DMS153 treated with DMSO at 0.1 percent for 48 hours (cell line): ENCODE data around the gene SLC17A3.

ENCODE experiments used
- DNase-seq: peaks from one replicate; lab custom pipeline; 2025; ENCODE audit not compliant: unreplicated experiment; lab: John Stamatoyannopoulos, UW

Gene SLC17A3

DNA sequence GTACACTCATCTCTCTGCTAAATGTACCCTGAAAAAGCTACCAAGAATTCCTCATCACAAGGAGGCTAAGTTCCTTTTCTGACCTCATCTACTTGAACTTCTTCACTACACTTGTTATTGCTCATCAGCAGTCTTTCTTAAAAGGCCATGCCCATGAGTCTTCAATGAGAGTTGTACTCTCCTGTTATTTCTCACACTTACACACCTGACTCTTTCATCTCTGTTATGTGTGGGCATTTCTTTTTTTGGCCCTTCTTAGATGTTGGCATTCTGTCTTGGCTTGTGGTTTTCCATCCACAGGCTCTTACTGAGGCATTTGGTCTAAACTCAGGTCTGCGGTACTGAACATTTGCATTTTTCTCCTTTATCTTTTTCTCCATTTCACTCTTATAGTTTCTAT lies 31.5 kb downstream of the SLC17A3 start:
- DNase-seq, result no peak

DNA sequence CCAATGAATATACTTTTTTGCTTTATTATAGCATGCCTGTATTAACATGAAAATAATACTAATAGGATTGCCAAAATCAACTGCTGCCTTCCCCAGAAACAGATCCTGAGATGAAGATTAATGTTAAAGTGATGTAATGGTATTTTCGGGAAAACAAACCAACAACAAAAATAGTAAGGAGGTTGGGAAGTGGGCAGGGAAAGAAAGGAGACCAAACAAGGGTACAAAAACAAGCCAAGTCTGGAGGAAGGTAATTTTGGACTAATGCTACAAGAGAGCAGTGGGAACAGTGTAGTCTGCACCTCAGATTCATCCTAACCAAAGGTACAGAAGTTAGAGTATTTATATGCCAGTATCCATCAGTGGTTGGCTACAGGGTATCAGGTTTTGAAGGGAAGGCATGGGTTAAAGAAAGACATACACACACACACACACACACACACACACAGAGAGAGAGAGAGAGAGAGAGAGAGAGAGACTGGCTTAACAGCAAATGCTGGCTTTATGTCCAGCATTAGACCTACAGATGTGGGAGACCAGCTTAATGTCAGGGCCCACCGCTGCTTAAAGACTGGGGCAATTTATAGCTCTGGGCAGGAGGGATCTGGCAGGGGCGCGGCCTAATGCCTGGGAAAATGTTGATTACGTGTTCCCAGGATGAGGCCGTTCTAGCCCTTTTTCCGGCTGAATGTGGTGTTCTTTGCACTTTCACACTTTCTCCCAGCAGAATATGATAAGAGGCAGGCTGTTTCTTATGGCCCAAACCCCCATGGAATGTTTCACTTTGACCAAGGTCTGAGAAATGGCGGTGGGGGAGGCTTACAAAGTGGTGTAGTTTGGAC lies 38.4 kb downstream of the SLC17A3 start:
- no peak for DNase-seq

DNA sequence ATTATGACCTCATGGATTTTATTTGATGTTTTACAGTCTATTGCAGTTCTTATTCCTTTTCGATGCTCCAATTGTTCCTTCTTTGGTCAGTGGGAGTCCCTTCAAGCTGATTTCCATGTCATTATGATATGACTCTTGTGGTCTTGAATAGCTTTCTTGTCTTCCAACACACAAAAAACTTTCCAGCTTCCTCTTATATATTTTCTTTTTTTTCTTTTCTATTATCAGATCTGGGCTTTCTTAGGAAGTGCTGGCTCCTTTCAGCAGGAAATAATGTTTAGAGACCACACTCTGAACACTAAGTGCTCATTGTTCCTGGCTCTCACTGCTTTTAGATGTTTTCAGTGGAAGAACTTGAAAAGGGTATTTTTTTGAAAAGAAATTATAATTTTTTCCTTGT lies 39.1 kb downstream of the SLC17A3 start:
- DNase-seq, result no peak

DNA sequence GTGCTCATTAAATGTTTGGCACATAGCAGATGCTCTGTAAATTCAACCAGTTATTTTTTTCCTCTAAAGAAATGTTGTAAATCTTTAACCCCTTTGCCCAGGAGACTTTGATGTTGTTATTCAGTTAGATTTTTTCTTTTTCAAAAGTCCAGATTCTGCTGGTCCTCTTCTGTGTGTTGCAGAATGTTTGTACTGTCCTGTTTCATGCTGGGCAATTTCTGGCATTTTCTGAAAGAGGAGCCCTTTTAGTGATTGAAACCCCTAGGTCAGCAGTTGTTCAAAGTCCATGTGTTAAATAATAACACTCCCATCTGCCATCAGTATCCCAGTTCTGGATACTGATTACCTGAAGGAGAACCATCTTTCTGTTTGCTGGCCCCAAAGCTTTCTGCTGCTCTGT lies 40.9 kb downstream of the SLC17A3 start:
- no peak for DNase-seq

DNA sequence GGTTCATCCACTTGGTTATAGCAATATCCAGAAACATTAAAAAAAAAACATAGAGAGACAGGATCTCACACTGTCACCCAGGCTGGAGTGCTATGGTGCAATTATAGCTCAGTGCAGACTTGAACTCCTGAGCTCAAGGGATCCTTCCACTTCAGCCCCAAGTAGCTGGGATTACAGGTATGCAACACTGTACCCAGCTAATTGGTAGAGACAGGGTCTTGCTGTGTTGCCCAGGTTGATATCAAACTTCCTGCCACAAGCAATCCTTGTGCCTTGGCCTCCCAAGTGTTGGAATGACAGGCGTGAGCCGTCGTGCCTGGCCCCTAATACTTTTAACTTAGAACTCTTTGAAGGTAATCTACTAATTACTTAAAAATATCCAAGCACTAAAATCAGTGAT lies 41.4 kb downstream of the SLC17A3 start:
- no peak for DNase-seq

DNA sequence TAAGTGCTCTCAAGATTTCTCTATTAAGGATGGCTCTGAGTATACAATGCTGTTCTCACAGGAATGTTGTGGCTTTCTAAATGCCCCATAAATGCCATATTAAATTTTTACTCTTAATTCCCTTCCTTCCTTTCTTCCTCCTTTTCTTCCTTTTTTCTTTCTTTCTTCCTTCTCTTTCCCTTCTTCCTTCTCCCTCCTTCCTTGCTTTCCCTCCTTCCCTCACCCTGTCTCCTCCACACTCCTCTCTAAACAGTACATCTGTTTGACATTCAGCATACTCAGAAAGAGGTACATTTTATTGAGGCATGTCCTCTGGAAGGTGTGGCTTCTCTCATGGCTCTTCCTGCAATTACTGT lies 41.8 kb downstream of the SLC17A3 start:
- DNase-seq, result no peak

DNA sequence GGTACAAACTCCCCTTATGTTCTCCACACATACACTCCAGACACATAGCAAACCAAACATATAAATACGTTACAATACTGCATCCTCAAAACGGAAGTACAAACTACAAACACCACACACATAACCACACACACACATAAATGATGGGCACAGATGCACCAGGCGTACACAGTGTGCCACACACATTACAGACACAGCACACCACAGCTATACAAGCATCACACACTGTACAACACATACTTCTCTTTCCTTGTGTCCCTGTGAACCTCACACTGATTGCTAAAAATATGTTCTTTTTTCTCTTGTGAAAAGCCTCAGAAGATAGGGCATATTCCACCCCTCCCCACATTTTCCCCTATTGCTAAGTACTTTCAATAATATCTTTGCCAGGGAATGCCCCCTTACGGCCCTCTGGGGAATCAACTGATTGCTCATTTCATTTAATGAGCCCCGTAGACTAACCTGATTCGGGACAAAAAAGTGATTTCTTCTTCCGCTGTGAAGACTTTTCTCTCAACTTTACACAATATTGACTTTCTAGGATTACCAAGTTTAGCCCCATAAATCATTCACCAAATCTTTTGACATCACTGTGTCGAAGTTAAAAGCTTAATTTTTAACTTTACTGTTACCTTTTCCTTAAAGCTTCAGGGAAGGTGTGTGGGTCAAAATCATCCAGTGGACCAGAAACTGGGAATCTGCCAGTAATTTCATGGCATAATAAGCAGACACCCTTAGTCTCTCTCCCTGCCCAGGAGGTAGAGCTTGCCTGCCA lies 42.3 kb downstream of the SLC17A3 start, which contains the start of gene SLC17A1:
Gene SLC17A1 (minus strand): TSS at position 521 of the 775 bp plus-strand sequence. CDS start 1,495 bp downstream, outside the sequence.
- DNase-seq, result no peak

DNA sequence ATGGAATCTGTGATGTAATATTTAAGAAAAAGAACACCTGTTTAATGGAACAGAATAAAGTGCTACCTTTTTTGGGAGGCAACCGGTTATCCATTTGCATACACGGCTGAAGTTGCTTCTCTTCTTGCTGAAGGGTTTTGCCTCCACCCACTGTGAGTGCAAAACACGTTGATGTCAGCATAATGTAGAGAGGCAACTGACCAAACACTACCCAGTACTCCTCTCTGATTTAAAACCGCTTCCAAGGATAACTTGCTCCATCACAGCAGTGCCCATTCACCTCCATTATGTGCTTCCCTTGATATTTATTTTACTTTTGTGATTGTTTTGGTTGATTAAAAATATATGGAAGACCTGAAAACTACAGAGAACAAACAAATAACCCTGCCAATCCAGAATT lies 43.6 kb downstream of the SLC17A3 start:
- DNase-seq, result no peak

DNA sequence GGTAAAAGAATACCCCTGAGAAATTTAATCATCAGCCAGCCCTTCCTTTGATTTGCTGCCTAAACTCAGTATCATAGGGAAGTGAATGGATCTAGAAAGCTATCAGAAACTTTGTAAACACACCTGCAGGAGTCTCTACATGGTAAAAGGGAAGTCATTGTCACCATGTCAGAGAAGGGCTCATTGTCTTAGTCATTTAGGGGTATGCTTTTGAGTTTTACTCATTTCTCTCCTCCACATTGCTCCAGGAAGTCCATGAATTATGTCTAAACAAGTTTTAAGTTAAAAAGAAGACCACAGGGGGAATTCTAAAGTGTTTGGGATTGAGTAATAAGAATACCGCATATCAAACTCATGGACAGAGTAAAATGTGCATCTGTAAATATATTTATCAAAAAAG lies 44.7 kb downstream of the SLC17A3 start:
- no peak for DNase-seq

DNA sequence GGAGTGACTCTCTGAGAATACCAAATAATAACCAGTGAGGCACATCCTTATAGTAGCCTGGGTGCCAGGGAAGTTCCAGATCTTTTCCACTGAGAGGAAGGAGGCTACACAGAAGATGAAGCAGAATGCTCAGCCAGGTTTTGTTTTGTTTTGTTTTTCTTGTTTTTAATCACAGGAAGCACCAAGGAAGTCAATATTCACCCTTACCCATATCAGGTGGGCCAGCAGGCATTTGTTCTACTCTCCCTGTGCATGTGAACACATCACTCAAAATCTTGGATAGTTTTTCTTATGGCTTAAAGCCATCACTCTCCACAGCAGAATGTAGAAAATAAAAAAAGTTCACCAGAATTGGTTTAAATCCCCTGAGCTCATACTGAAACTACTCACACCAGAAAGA lies 52.7 kb downstream of the SLC17A3 start:
- no peak for DNase-seq

DNA sequence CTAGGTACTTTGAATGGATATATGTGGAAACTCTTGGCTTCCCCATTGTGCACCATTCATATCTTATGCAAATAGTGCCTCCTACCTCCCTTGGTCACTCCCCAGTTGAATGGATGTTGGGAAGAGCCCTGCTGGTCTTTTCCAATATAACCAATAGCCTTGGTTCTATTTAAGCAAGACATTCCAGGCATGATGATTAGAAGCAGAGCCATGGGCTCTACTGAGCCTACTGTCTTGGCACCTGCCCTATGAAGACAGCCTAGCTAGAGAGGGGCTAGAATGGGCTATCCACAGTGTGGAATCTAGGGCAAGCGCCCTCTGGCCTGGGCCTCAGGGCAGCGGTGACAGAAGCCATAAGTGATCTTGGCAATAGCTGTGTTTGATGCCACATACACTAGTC lies 57.8 kb downstream of the SLC17A3 start:
- no peak for DNase-seq

DNA sequence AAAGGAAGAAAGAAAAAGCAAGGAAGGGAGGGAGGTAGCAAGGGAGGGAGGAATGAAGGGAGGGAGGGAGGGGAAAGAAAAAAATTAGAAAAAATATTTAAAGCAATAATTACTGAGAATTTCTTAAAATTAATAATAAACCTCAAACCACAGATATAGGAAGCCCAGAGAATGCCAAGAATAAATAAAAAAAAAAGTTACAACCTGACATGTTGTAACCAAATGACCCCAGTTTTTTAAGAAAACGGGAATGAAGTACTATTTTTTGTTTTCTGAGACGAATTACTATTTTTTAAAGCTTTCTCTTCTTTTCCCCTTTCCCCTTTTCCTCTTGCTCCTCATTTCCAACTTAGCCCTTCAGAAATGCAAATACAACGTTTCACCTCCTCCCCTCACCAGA lies 58.8 kb downstream of the SLC17A3 start:
- no peak for DNase-seq

DNA sequence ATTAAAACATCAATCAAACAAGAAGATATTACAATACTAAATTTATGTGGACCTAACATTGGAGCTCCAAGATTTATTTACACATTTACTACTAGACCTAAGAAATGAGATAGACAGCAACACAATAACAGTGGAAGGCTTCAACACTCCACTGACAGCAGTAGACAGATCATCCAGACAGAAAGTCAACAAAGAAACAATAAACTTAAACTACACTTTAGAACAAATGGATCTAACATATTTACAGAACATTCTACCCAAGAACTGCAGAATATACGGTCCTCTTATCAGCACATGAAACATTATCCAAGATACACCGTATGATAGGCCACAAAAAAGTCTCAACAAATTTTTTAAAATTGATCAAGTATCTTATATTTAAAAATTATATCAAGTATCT lies 69.2 kb downstream of the SLC17A3 start:
- no peak for DNase-seq

DNA sequence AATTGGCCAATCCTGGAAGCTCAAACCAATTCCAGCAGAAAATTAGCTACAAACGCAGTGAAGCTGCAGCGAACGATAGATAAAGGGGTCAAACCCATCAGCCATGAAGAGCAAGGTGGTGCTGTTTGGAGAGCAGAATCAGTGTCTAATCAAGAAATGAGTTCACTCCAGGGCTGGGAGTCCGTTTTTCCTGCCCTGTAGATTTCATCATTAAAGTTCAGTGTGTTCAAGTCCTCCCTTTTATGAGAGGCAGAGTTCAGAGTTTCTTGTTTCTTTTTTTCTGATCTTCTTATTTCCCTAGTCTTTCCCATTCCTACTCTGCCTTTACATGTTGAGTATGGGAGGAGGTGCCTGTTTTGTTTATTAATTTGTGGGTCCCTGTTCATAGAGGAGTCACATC lies 72.6 kb downstream of the SLC17A3 start:
- DNase-seq, result no peak
